GM18498 (cell line): ENCODE measurements around the gene ZFYVE1.

ENCODE experiments used
- ATAC-seq: cut with Tn5 transposase; IDR thresholded peaks from one replicate; pipeline ENCODE4 v1.9.1; 2021; ENCODE audit warnings: mild to moderate bottlenecking, moderate library complexity; ENCODE audit not compliant: unreplicated experiment

ZFYVE1 gene

GRCh38 chr14:72924337-72924736, 102.6 kb downstream of the ZFYVE1 start:
- ATAC-seq, result no peak

GRCh38 chr14:72921396-72921795, 105.5 kb downstream of the ZFYVE1 start:
- no peak for ATAC-seq

- ATAC-seq, result no peak
Measured at GRCh38 chr14:72920008-72920407, 106.9 kb downstream of the ZFYVE1 start.
